ENCODE measurements around the gene GLCE. TPM values are rescaled to one million over a fixed set of nuclear protein-coding genes. Genes with fewer than 3 reads are reported as not detected.

The GLCE gene
- total RNA-seq, 2 experiments from 2014 or later = 3.8 TPM

- H3K27me3 Mint-ChIP-seq = no peaks in the 10 kb centered on the region
- no peak for ATAC-seq
- DNase-seq = no peak
- H3K4me1 Mint-ChIP-seq = no peaks in the 10 kb centered on the region
- no peaks in the 10 kb centered on the region for H3K9me3 Mint-ChIP-seq (ENCODE audit: low read depth)
- H3K27ac Mint-ChIP-seq = no peak overlapping the region
- H3K4me3 Mint-ChIP-seq = no peak overlapping the region
- H3K36me3 Mint-ChIP-seq = no peaks in the 10 kb centered on the region
- CTCF ChIA-PET = interaction anchor here (1.1 kb wide), 1 partner anchor 15 kb away, joined by 3 read pairs; the partner anchor contains the start of gene GLCE
These were observed 15.1 kb downstream of the GLCE start for GRCh38 chr15:69175536-69175935.

DNA sequence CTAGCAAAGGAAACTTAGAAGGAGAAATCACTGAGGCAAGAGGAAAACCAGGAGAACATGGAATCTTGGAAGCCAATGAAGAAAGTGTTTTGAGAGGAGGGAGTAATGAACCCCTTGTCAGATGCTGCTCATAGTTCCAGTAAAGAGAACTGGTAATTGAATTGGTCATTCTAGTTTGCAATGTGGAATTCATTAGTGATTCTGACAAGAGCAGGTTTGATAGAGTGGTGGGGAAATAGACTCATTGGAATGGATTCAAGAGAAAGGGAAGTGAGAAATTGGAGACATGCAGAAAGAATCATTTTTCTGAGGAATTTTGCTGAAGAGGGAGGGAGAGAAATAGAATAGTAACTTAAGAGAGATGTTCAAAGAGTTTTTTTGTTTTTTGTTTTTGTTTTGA lies 21.0 kb downstream of the GLCE start:
- Mint-ChIP-seq H3K9me3 (ENCODE audit: low read depth) (no peaks in the 10 kb centered on the region), H3K36me3 (no peaks in the 10 kb centered on the region), H3K4me3 (no peak overlapping the region), H3K4me1 (no peaks in the 10 kb centered on the region), H3K27me3 (no peaks in the 10 kb centered on the region), H3K27ac (no peak overlapping the region)
- DNase-seq = no peak
- CTCF ChIA-PET = no interaction called here
- no peak for ATAC-seq

GRCh38 chr15:69185216-69185615 lies 24.8 kb downstream of the GLCE start:
- no peak for DNase-seq
- H3K9me3 Mint-ChIP-seq (ENCODE audit: low read depth) = no peaks in the 10 kb centered on the region
- no peak overlapping the region for H3K4me3 Mint-ChIP-seq
- CTCF ChIA-PET = no interaction called here
- no peaks in the 10 kb centered on the region for H3K4me1 Mint-ChIP-seq
- H3K27ac Mint-ChIP-seq = no peak overlapping the region
- H3K27me3 Mint-ChIP-seq = no peaks in the 10 kb centered on the region
- H3K36me3 Mint-ChIP-seq = no peaks in the 10 kb centered on the region
- ATAC-seq = no peak

GRCh38 chr15:69185706-69186105 lies 25.3 kb downstream of the GLCE start:
- ATAC-seq (no peak), DNase-seq (no peak)
- CTCF ChIA-PET = no interaction called here
- Mint-ChIP-seq H3K9me3 (ENCODE audit: low read depth) (no peaks in the 10 kb centered on the region), H3K4me3 (no peak overlapping the region), H3K4me1 (no peaks in the 10 kb centered on the region), H3K27ac (no peak overlapping the region), H3K36me3 (peaks cover under 1% of the 10 kb centered on the region), H3K27me3 (no peaks in the 10 kb centered on the region)

GRCh38 chr15:69189157-69189556 lies 28.7 kb downstream of the GLCE start:
- ATAC-seq (no peak), DNase-seq (no peak)
- Mint-ChIP-seq H3K27me3 (no peaks in the 10 kb centered on the region), H3K9me3 (ENCODE audit: low read depth) (no peaks in the 10 kb centered on the region), H3K36me3 (peaks cover 1% of the 10 kb centered on the region), H3K4me1 (no peaks in the 10 kb centered on the region), H3K27ac (no peak overlapping the region), H3K4me3 (no peak overlapping the region)
- CTCF ChIA-PET = no interaction called here

GRCh38 chr15:69190091-69190490 lies 29.7 kb downstream of the GLCE start:
- ATAC-seq = no peak
- H3K4me3 Mint-ChIP-seq = no peak overlapping the region

GRCh38 chr15:69190504-69190903 lies 30.1 kb downstream of the GLCE start:
- no peak for ATAC-seq

More at GRCh38 chr15:69190091-69190490, 29.7 kb downstream of the GLCE start:
- no peak overlapping the region for H3K27ac Mint-ChIP-seq
- peaks cover 2% of the 10 kb centered on the region for H3K4me1 Mint-ChIP-seq
- peaks cover 1% of the 10 kb centered on the region for H3K36me3 Mint-ChIP-seq
- CTCF ChIA-PET = no interaction called here
- DNase-seq = no peak
- no peaks in the 10 kb centered on the region for H3K27me3 Mint-ChIP-seq
- no peaks in the 10 kb centered on the region for H3K9me3 Mint-ChIP-seq (ENCODE audit: low read depth)

GRCh38 chr15:69194025-69194827 lies 33.8 kb downstream of the GLCE start:
- H3K36me3 Mint-ChIP-seq = peaks cover 1% of the 10 kb centered on the region
- ATAC-seq = no peak
- no peaks in the 10 kb centered on the region for H3K27me3 Mint-ChIP-seq
- DNase-seq = no peak
- H3K9me3 Mint-ChIP-seq (ENCODE audit: low read depth) = no peaks in the 10 kb centered on the region
- peaks cover 2% of the 10 kb centered on the region for H3K4me1 Mint-ChIP-seq
- CTCF ChIA-PET = interaction anchor here (0.6 kb wide), 1 partner anchor 284 kb away, joined by 4 read pairs; no protein-coding TSS in a partner anchor
- H3K27ac Mint-ChIP-seq = no peak overlapping the region
- H3K4me3 Mint-ChIP-seq = no peak overlapping the region

More at GRCh38 chr15:69190504-69190903, 30.1 kb downstream of the GLCE start:
- Mint-ChIP-seq H3K9me3 (ENCODE audit: low read depth) (no peaks in the 10 kb centered on the region), H3K27me3 (no peaks in the 10 kb centered on the region), H3K4me1 (peaks cover 2% of the 10 kb centered on the region), H3K27ac (no peak overlapping the region), H3K36me3 (peaks cover 1% of the 10 kb centered on the region), H3K4me3 (no peak overlapping the region)
- no peak for DNase-seq
- CTCF ChIA-PET = no interaction called here

DNA sequence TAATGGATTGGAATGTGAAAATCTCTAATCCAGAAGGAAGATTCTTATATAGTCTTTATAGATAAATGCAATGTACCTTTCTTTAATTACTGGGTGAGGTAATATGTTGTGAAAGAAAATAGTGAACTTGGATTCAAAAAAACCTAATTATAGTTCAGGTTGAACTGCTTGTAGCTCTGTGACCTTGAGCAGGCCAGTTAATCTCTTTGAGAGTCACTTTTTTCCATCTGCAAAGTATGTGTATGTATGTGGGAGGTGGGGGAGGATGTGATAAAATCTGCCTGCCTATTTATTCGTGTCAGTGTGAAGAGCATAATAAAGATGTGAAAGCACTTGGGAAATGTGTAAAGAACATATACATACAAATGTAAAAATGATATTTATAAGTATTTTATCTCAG lies 34.4 kb downstream of the GLCE start:
- peaks cover 1% of the 10 kb centered on the region for H3K36me3 Mint-ChIP-seq
- H3K27me3 Mint-ChIP-seq = no peaks in the 10 kb centered on the region
- no peaks in the 10 kb centered on the region for H3K9me3 Mint-ChIP-seq (ENCODE audit: low read depth)
- no peak overlapping the region for H3K4me3 Mint-ChIP-seq
- CTCF ChIA-PET = interaction anchor here (0.6 kb wide), 1 partner anchor 283 kb away, joined by 4 read pairs; no protein-coding TSS in a partner anchor
- H3K27ac Mint-ChIP-seq = no peak overlapping the region
- peaks cover 2% of the 10 kb centered on the region for H3K4me1 Mint-ChIP-seq
- DNase-seq (no peak), ATAC-seq (no peak)

GRCh38 chr15:69200832-69201745 lies 40.7 kb downstream of the GLCE start:
- no peak overlapping the region for H3K27ac Mint-ChIP-seq
- no peaks in the 10 kb centered on the region for H3K4me1 Mint-ChIP-seq
- CTCF ChIA-PET = no interaction called here
- no peak for DNase-seq
- H3K9me3 Mint-ChIP-seq (ENCODE audit: low read depth) = no peaks in the 10 kb centered on the region
- H3K27me3 Mint-ChIP-seq = no peaks in the 10 kb centered on the region
- no peaks in the 10 kb centered on the region for H3K36me3 Mint-ChIP-seq
- no peak for ATAC-seq
- H3K4me3 Mint-ChIP-seq = no peak overlapping the region

- no peak for ATAC-seq
- Mint-ChIP-seq H3K4me3 (no peak overlapping the region), H3K36me3 (no peaks in the 10 kb centered on the region), H3K9me3 (ENCODE audit: low read depth) (no peaks in the 10 kb centered on the region), H3K4me1 (peaks cover 9% of the 10 kb centered on the region), H3K27me3 (no peaks in the 10 kb centered on the region), H3K27ac (no peak overlapping the region)
- DNase-seq = no peak
- CTCF ChIA-PET = no interaction called here
These were observed 45.6 kb downstream of the GLCE start for GRCh38 chr15:69206079-69206478.

DNA sequence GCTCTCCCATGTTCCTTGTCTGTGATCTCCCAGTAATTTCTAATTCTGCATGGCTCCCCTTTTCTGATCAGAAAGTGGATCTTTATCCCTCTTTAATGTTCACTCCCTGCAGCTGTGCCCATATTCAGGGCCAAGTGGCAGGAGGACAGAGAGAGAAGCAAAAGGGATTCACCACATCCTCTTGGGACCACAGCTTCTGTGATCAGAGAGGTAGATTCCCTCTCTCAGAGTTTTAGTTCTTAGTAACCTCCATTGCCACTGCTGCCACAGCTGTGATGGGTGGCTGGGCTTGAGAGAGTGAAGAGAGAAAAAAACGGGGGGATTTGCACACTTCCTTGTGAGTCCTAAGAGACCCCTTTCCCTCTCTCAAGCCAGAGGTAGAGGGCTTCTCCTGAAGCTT lies 49.2 kb downstream of the GLCE start:
- no peak for DNase-seq
- Mint-ChIP-seq H3K27me3 (no peaks in the 10 kb centered on the region), H3K36me3 (no peaks in the 10 kb centered on the region), H3K4me3 (no peak overlapping the region), H3K27ac (no peak overlapping the region), H3K4me1 (peaks cover 9% of the 10 kb centered on the region), H3K9me3 (ENCODE audit: low read depth) (no peaks in the 10 kb centered on the region)
- no peak for ATAC-seq
- CTCF ChIA-PET = no interaction called here

DNA sequence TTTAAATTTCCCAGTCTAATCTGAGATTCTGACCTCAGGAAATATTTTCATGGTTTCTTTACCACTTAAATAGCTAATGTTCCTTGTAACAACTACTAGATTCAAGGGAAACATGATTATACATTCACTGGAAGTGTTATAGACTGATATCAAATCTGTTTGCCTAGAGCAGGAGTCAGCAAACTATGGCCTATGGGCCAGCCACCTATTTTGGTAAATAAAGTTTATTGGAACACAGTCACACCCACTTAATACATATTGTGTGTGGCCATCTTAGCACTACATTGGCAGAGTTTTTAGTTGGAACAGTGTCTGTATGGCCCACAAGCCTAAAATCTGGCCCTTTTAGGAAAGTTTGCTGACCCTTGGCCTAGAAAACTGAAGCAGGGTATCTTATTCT lies 50.1 kb downstream of the GLCE start:
- Mint-ChIP-seq H3K27ac (no peak overlapping the region), H3K36me3 (no peaks in the 10 kb centered on the region), H3K27me3 (no peaks in the 10 kb centered on the region), H3K9me3 (ENCODE audit: low read depth) (no peaks in the 10 kb centered on the region), H3K4me1 (peaks cover 9% of the 10 kb centered on the region), H3K4me3 (no peak overlapping the region)
- CTCF ChIA-PET = interaction anchor here (1.0 kb wide), 1 partner anchor 46 kb away, joined by 3 read pairs; no protein-coding TSS in a partner anchor
- DNase-seq = no peak
- ATAC-seq = no peak

- Mint-ChIP-seq H3K9me3 (ENCODE audit: low read depth) (no peaks in the 10 kb centered on the region), H3K27me3 (no peaks in the 10 kb centered on the region), H3K36me3 (no peaks in the 10 kb centered on the region), H3K4me1 (peaks cover 9% of the 10 kb centered on the region), H3K4me3 (no peak overlapping the region), H3K27ac (no peak overlapping the region)
- no peak for ATAC-seq
- DNase-seq = no peak
- CTCF ChIA-PET = no interaction called here
These were observed 53.4 kb downstream of the GLCE start for GRCh38 chr15:69213786-69214185.

All from activated CD8-positive, alpha-beta memory T cell treated with anti-CD3 and anti-CD28 coated beads, Interleukin-2, amount 10 ng/mL, durations not matched to agents 7 days and 5 days (primary cell).